Measurements from ENCODE around the gene TMPRSS5.

GRCh38 chr11:113642090-113642489 lies 64.0 kb downstream of the TMPRSS5 start:
- TF ChIP-seq, protein P1, sequence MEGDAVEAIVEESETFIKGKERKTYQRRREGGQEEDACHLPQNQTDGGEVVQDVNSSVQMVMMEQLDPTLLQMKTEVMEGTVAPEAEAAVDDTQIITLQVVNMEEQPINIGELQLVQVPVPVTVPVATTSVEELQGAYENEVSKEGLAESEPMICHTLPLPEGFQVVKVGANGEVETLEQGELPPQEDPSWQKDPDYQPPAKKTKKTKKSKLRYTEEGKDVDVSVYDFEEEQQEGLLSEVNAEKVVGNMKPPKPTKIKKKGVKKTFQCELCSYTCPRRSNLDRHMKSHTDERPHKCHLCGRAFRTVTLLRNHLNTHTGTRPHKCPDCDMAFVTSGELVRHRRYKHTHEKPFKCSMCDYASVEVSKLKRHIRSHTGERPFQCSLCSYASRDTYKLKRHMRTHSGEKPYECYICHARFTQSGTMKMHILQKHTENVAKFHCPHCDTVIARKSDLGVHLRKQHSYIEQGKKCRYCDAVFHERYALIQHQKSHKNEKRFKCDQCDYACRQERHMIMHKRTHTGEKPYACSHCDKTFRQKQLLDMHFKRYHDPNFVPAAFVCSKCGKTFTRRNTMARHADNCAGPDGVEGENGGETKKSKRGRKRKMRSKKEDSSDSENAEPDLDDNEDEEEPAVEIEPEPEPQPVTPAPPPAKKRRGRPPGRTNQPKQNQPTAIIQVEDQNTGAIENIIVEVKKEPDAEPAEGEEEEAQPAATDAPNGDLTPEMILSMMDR (IDR thresholded peaks at IDR 0.05), result no peak
- TF ChIP-seq POLR2A (IDR thresholded peaks at IDR 0.05), result no peak
